ENCODE data around the gene CD83.

- no peak for TF ChIP-seq EP300 (IDR thresholded peaks at IDR 0.05; ENCODE audit: low read depth)
- no peak for TF ChIP-seq CTCF (IDR thresholded peaks at IDR 0.05)
- TF ChIP-seq POLR2A (IDR thresholded peaks at IDR 0.05), result no peak
- no peak for TF ChIP-seq POLR2AphosphoS5 (IDR thresholded peaks at IDR 0.05)
Measured at GRCh38 chr6:14109411-14109826, 8.2 kb upstream of the CD83 start.
